Measurements from ENCODE around the gene LMBR1. TPM values are rescaled to one million over a fixed set of nuclear protein-coding genes. Genes with fewer than 3 reads are reported as not detected.
A peak's percentile ranks its signal among the peaks of the same experiment; 100 is the strongest.

LMBR1 gene, protein sequence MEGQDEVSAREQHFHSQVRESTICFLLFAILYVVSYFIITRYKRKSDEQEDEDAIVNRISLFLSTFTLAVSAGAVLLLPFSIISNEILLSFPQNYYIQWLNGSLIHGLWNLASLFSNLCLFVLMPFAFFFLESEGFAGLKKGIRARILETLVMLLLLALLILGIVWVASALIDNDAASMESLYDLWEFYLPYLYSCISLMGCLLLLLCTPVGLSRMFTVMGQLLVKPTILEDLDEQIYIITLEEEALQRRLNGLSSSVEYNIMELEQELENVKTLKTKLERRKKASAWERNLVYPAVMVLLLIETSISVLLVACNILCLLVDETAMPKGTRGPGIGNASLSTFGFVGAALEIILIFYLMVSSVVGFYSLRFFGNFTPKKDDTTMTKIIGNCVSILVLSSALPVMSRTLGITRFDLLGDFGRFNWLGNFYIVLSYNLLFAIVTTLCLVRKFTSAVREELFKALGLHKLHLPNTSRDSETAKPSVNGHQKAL
- 53.9 TPM for polyA plus RNA-seq (2012; ENCODE audit: insufficient read length, low read depth)

DNA sequence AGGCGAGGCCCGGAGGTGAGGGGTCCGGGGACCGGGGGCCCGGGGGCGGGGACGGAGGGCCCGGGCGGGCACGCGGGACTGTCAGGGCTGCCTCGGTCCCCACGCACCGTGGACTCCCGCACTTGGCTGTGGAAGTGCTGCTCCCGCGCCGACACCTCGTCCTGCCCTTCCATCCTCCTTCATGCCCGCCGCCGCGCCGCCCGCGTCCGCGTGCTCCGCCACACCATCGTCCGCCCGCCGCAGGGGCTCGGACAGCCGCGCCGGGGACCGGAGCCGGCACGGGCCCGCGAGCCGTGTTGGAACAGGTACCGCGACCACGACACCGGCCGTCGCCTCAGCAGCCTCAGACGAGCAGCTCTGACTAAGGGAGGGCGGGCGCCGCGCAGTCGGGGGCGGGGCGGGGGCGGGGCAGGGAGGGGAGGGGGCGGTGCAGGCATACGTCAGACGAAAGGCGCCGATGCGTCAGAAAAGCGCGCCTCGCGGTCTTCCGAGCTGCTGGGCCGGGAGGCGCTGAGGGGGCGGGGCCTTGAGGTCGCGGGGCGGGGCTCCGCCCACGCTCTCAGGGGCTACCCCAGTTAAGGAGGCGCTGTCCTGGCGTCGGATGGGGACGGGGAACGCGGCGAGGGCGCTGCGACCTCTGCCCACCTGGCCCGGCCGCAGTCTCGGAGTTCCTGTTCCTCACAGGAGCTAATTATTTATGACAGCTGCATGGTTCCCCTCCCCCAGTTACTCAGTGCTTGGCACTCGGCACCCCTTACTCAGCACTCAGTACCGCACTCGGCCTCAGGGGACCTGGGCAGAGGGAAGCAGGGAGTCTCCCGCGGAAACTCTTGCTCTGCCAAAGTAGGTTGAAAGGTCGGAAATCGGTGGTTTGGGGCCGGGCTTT, at the start of gene LMBR1:
Gene LMBR1, minus strand, starts transcription at position 363 of the 886 bp plus-strand sequence. Its CDS starts 190 bp downstream, at position 173.
- TF ChIP-seq, protein P1, sequence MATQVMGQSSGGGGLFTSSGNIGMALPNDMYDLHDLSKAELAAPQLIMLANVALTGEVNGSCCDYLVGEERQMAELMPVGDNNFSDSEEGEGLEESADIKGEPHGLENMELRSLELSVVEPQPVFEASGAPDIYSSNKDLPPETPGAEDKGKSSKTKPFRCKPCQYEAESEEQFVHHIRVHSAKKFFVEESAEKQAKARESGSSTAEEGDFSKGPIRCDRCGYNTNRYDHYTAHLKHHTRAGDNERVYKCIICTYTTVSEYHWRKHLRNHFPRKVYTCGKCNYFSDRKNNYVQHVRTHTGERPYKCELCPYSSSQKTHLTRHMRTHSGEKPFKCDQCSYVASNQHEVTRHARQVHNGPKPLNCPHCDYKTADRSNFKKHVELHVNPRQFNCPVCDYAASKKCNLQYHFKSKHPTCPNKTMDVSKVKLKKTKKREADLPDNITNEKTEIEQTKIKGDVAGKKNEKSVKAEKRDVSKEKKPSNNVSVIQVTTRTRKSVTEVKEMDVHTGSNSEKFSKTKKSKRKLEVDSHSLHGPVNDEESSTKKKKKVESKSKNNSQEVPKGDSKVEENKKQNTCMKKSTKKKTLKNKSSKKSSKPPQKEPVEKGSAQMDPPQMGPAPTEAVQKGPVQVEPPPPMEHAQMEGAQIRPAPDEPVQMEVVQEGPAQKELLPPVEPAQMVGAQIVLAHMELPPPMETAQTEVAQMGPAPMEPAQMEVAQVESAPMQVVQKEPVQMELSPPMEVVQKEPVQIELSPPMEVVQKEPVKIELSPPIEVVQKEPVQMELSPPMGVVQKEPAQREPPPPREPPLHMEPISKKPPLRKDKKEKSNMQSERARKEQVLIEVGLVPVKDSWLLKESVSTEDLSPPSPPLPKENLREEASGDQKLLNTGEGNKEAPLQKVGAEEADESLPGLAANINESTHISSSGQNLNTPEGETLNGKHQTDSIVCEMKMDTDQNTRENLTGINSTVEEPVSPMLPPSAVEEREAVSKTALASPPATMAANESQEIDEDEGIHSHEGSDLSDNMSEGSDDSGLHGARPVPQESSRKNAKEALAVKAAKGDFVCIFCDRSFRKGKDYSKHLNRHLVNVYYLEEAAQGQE (IDR thresholded peaks at IDR 0.05; ENCODE audit: insufficient read depth in 1 of 2, low read depth in 2 of 2, low read length in 2 of 2), result peak in 1 of 2 experiments; percentile 3; a peak in 1 of 4 replicates
- TF ChIP-seq POLR2AphosphoS5 (IDR thresholded peaks at IDR 0.05; ENCODE audit: low read depth, low read length) (peak; percentile 75), TAF1 (IDR thresholded peaks at IDR 0.05; ENCODE audit: borderline replicate concordance, insufficient read depth, low read length) (peak; percentile 29; the same call in 1 of the 2 replicates), SIN3A (IDR thresholded peaks at IDR 0.05; ENCODE audit: borderline replicate concordance, insufficient read depth, low read length) (peak; percentile 48; the same call in 1 of the 2 replicates), FOXP2 (optimal IDR thresholded peaks at IDR 0.05; ENCODE audit: borderline replicate concordance, extremely low read depth, extremely low read length, insufficient read depth) (peak; percentile 54)

DNA sequence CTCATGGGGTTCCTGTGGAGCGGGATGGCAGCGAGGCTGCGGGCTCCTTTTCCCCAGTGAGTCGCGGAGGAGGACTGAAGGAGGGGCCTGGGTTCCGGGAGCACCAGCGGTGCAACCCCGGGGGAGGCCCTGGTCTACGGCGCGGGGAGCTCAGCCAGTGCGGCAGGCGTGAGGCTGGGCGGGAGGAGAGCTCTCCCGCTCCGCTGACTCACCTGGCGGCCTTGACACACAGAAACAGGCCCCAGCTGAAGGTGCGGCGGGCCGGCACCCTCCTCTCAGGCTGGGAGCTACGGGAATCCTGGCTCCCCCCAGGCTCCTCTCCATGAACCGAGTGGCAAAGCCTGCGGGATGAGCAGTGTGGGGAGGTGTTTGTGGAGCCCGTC, 49.7 kb upstream of the LMBR1 start:
- TF ChIP-seq POLR2AphosphoS5 (IDR thresholded peaks at IDR 0.05; ENCODE audit: low read depth, low read length) (no peak), SIN3A (IDR thresholded peaks at IDR 0.05; ENCODE audit: borderline replicate concordance, insufficient read depth, low read length) (no peak), FOXP2 (optimal IDR thresholded peaks at IDR 0.05; ENCODE audit: borderline replicate concordance, extremely low read depth, extremely low read length, insufficient read depth) (no peak), TAF1 (IDR thresholded peaks at IDR 0.05; ENCODE audit: borderline replicate concordance, insufficient read depth, low read length) (no peak)
- TF ChIP-seq, protein P1 (IDR thresholded peaks at IDR 0.05; ENCODE audit: insufficient read depth in 1 of 2, low read depth in 2 of 2, low read length in 2 of 2), result no peak

DNA sequence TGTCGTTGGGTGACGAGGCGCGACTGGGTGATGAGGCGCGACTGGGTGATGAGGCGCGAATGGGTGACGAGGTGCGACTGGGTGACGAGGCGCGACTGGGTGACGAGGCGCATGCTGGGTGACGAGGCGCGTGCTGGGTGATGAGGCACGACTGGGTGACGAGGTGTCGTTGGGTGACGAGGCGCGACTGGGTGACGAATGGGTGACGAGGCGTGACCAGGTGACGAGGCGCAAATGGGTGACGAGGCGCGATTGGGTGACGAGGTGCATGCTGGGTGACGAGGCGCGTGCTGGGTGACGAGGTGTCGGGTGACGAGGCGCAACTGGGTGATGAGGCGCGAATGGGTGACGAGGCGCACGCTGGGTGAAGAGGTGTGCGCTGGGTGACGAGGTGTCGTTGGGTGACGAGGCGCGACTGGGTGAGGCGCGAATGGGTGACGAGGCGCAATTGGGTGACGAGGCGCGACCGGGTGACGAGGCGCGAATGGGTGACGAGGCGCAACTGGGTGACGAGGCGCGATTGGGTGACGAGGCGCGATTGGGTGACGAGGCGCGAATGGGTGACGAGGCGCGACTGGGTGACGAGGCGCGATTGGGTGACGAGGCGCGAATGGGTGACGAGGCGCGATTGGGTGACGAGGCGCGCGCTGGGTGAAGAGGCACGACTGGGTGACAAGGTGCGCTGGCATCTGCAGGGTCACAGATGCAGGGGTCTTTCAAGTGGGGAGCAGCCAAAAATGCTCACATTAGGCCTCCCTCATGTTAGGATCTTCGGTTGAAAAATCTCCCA, 48.6 kb upstream of the LMBR1 start:
- TF ChIP-seq TAF1 (IDR thresholded peaks at IDR 0.05; ENCODE audit: borderline replicate concordance, insufficient read depth, low read length) (no peak), SIN3A (IDR thresholded peaks at IDR 0.05; ENCODE audit: borderline replicate concordance, insufficient read depth, low read length) (no peak), FOXP2 (optimal IDR thresholded peaks at IDR 0.05; ENCODE audit: borderline replicate concordance, extremely low read depth, extremely low read length, insufficient read depth) (no peak)

DNA sequence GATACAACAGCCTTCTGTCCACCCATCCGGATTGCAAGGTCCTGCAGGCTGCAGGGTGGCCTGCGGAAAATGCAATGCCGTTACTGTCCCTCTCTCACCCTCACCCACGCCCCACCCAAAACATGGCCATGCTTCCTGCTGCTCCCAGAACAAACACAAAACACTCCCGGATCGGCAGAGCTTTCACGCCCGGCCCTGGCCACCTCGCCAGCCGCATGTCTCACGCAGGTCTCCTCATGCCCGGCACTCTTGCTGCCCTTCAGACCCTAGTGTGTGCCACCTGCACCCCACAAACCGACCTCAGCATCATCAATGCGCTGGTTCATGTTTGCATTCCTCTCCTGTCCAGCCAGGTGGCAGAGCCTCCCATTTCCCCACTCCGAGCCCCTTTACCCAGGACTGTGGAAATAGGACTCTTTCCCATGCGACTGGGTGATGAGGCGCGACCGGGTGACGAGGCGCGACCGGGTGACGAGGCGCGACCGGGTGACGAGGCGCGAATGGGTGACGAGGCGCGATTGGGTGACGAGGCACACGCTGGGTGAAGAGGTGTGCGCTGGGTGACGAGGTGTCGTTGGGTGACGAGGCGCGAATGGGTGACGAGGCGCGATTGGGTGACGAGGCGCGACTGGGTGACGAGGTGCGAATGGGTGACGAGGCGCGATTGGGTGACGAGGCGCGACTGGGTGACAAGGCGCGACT, 47.6 kb upstream of the LMBR1 start:
- TF ChIP-seq POLR2AphosphoS5 (IDR thresholded peaks at IDR 0.05; ENCODE audit: low read depth, low read length) (no peak), FOXP2 (optimal IDR thresholded peaks at IDR 0.05; ENCODE audit: borderline replicate concordance, extremely low read depth, extremely low read length, insufficient read depth) (no peak), SIN3A (IDR thresholded peaks at IDR 0.05; ENCODE audit: borderline replicate concordance, insufficient read depth, low read length) (no peak), TAF1 (IDR thresholded peaks at IDR 0.05; ENCODE audit: borderline replicate concordance, insufficient read depth, low read length) (no peak)
- TF ChIP-seq, protein P1 (IDR thresholded peaks at IDR 0.05; ENCODE audit: insufficient read depth in 1 of 2, low read depth in 2 of 2, low read length in 2 of 2), result no peak

Data from PFSK-1 (cell line).